Measurements from ENCODE around the gene STKLD1.
"Not testable (repeated sequence)": the region's sequence is repeated elsewhere in the genome, so short reads cannot be mapped to it uniquely, and the experiment has no call there.

STKLD1 gene

GRCh38 chr9:133362359-133363044, 13.7 kb upstream of the STKLD1 start:
- DNase-seq (ENCODE audit: low read depth in 2 of 2): no peak

GRCh38 chr9:133366435-133366834, 9.7 kb upstream of the STKLD1 start:
- no peak for DNase-seq (ENCODE audit: low read depth in 2 of 2)

DNA sequence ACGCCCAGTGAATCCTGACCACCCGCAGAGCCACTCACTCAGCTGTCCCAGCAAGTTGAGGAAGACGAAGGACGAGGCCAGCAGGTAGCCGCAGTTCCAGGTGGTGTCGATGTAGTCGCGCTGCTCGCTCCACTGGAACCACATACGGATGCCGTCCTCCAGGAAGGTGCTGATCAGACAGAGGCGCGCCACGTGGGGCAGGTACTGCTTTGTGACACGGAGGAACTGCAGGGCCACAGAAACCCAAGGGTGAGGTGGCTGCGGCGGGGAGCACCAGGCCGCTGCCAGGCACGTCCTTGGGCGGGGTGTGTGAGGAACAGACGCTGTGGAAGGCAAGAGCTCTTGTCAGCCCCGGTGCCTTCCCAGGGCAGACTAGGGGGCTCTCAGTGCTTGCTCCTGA, 8.9 kb upstream of the STKLD1 start:
- no peak for DNase-seq (ENCODE audit: low read depth in 2 of 2)

DNA sequence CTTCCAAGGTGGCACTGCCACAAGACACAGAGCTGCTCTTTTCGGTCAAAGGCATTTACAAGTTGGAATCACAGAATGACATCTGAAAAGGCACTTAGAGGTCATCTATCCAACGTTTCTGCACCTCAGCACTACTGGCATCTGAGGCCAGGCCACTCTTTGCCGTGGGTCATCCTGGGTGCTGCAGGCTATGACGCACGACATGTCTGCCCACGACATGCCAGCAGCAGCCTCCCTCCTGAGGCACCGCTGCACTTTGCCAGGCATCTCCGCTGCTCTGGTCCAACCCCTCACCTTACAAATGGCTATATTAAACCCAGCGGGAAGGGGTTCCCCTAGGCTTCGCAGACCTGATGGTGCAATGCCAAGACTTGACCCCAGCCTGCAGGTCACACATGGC, 8.4 kb upstream of the STKLD1 start:
- no peak for DNase-seq (ENCODE audit: low read depth in 2 of 2)

- DNase-seq (ENCODE audit: low read depth in 2 of 2): no peak
Observed at GRCh38 chr9:133368249-133368881, 7.8 kb upstream of the STKLD1 start.

DNA sequence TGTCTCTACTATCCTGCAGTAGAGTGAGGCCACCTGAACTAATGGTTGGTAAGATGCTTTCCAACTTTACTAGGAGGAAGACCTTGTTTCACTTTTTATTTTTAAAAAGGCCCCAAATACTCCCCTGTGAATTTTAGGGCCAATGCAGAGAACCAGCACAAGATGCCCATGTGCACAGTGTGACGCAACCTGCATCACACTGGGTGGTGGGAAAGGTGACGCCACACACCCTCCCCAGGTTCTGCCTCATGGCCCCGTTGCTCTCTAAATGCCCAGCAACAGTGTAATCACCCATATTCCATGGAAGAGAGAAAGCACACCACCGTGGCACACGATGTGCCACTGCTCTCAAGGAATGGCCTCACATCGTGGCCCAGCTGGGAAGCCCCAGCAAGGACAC, 6.7 kb upstream of the STKLD1 start:
- no peak for DNase-seq (ENCODE audit: low read depth in 2 of 2)

GRCh38 chr9:133369933-133370332, 6.2 kb upstream of the STKLD1 start:
- DNase-seq (ENCODE audit: low read depth in 2 of 2): no peak

- DNase-seq (ENCODE audit: low read depth in 2 of 2): no peak
Observed at GRCh38 chr9:133370685-133371084, 5.5 kb upstream of the STKLD1 start.

DNA sequence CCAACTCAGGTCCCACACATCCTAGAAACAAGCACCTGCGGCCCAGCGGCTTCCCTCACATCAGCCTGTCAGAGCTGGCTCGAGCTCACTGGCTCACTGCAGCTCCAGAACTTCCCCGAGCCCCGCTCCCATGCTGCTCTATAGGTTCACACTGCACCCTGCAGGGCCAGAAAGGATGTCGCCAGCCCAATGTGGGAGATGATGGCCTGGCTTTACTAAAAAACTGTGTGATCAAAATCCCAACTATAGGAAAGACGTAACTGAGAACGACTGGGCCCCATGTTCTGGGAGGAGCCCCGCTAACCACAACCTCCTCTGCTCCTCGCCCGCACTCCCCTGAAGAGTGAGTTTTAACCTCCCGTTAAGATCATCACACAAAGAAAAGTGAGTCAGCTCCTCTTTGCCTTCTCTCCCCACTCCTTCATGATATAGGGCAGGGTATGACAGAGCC, 4.9 kb upstream of the STKLD1 start:
- no peak for DNase-seq (ENCODE audit: low read depth in 2 of 2)

DNA sequence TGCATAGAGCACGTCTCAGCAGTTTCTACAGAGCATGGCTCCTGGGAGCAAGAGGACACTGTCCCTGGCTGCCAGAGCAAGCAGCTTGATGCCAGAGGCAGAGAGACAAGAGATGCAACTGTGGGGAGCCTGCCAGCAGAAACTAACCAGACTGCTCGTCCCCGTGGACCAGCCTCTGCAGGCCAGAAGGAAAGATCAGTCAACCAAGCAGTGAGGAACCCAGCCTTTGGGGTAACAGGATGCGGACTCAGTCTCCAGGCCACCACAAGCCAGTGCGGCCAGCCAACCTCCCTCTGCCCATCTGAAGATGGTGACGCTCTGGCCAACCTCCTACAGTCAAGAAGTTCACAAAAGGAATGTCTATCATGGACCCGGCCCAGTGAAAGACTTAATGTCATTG, 4.0 kb upstream of the STKLD1 start:
- no peak for DNase-seq (ENCODE audit: low read depth in 2 of 2)

DNA sequence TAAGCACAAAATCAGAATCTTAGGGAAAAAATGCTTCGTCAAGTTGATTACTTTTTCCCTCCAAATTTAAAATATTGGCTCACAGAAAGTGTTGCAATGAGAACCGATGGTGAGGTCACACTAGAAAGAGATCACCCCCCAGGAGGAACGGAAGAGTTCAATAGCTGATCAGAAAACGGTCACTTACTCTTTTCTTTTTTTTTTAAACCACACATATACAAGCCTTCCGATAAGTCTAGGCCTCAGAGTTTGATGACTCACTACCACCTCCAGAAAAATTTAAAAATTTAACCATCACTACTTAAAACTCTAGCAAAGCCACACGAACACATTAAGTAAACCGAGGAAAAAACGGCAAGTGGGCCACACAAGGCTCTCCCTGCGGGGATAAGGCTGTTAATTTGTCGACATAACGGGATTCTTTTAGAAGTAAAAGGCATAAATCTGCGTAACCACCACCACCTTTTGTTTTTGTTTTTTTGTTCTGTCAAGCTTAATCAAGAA, 1.5 kb upstream of the STKLD1 start:
- DNase-seq (ENCODE audit: low read depth in 2 of 2): peak in 1 of 2 experiments; percentile 28

- DNase-seq (ENCODE audit: low read depth in 2 of 2): no peak
Observed at GRCh38 chr9:133375116-133375723, 946 bp upstream of the STKLD1 start.

DNA sequence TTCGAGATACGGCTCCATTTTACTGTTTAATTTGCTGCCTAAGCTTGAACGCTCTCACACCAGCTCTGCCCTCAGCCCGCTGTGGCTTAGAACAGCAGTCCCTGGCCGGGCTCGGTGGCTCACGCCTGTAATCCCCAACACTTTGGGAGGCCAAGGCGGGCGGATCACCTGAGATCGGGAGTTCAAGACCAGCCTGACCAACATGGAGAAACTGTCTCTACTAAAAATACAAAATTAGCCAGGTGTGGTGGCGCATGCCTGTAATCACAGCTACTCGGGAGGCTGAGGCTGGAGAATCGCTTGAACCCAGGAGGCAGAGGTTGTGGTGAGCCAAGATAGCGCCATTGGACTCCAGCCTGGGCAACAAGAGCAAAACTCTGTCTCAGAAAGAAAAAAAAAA, 1.1 kb downstream of the STKLD1 start:
- DNase-seq (ENCODE audit: low read depth in 2 of 2): not testable (repeated sequence)

- DNase-seq (ENCODE audit: low read depth in 2 of 2): peak; percentile 60 to 62
Observed at GRCh38 chr9:133377721-133378216, 1.6 kb downstream of the STKLD1 start.

GRCh38 chr9:133378408-133378962, 2.3 kb downstream of the STKLD1 start:
- DNase-seq (ENCODE audit: low read depth in 2 of 2): no peak

DNA sequence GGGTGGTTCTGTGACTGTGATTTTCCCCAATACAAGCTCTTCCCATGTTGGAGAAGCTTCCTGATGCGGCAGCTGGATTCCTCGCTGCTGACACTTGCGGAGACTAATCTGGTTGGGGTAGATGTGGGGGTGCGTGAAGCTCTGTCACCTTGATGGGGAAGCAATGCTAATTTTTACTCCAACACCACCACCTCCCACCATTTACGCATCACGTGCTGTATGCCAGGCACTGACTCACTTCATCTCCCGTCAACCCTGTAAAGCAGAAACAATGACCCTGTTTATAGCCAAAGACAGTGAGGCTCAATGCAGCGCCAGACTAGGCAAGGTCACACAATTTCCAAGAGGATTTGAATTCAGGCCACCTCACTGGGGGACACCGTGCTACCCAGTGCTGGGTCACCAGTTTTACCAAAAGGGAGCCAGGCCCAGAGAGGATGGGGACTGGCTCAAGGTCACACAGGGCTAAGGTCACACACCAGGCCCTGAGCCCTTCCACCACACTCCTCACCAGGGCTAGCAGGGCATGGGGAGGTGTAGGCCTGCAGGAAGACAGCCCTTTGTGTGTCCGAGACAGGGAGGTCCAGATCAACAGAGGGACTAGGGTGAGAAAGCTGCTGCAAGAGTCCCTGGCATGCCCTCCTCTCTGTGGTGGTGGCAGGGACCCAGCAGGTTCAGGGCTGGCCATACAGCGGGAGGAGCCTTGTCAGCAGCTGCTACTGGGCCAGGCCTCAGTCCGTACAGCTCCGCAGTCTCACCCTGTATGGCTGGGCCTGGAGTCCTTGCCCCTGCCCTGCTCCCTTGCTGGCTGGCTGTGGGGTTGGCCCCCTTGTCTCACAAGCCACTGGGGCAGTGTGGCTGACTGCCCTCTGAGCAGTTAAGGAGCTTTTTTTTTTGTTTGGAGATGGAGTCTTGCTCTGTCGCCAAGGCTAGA, 3.3 kb downstream of the STKLD1 start:
- DNase-seq (ENCODE audit: low read depth in 2 of 2): no peak

GRCh38 chr9:133380734-133381133, 4.6 kb downstream of the STKLD1 start:
- no peak for DNase-seq (ENCODE audit: low read depth in 2 of 2)

- DNase-seq (ENCODE audit: low read depth in 2 of 2): no peak
Observed at GRCh38 chr9:133382507-133383141, 6.5 kb downstream of the STKLD1 start.

GRCh38 chr9:133383438-133383837, 7.3 kb downstream of the STKLD1 start:
- no peak for DNase-seq (ENCODE audit: low read depth in 2 of 2)

- DNase-seq (ENCODE audit: low read depth in 2 of 2): no peak
Observed at GRCh38 chr9:133384736-133385321, 8.7 kb downstream of the STKLD1 start.
